HepG2 (cell line): ENCODE measurements around the gene ZDHHC6.

Experiments used
- ARNT ChIP-seq: fragments of 450-650 bp; IDR thresholded peaks from 2 replicates; pipeline ENCODE4 v1.6.1; 2017
- GABPA ChIP-seq, 2 experiments: IDR thresholded peaks; 2 replicates each; pipeline ENCODE4 v1.6.1; 2011 to 2016; ENCODE audit warnings: low read depth in 2 of 2, low read length in 1 of 2, missing biosample characterization in 1 of 2, missing genetic modification characterization in 1 of 2
- NFE2 ChIP-seq: sonication (generic); formaldehyde crosslinking; IDR thresholded peaks from 2 replicates; pipeline ENCODE4 v1.4.0; 2020; ENCODE audit warnings: missing genetic modification reagents
- TAF1 ChIP-seq: sonication (generic); formaldehyde crosslinking; IDR thresholded peaks from 2 replicates; pipeline ENCODE4 v1.4.0; 2020; ENCODE audit warnings: missing genetic modification reagents
- ZNF44 ChIP-seq: sonication (generic); formaldehyde crosslinking; IDR thresholded peaks from 2 replicates; pipeline ENCODE4 v1.5.1; 2020; ENCODE audit warnings: mild to moderate bottlenecking, missing genetic modification reagents
- TF ChIP-seq, protein P1 (sequence below): sonication (generic); formaldehyde crosslinking; IDR thresholded peaks from 2 replicates; pipeline ENCODE4 v1.4.0; 2020; ENCODE audit warnings: missing genetic modification reagents, mild to moderate bottlenecking, borderline replicate concordance
- TF ChIP-seq, protein P2 (sequence below): sonication (generic); formaldehyde crosslinking; IDR thresholded peaks from 2 replicates; pipeline ENCODE4 v1.4.0; 2020; ENCODE audit warnings: mild to moderate bottlenecking, low read depth, missing genetic modification reagents
- TF ChIP-seq, protein P3 (sequence below): sonication (generic); formaldehyde crosslinking; IDR thresholded peaks from 2 replicates; pipeline ENCODE4 v1.4.0; 2020; ENCODE audit warnings: missing genetic modification reagents

DNA sequence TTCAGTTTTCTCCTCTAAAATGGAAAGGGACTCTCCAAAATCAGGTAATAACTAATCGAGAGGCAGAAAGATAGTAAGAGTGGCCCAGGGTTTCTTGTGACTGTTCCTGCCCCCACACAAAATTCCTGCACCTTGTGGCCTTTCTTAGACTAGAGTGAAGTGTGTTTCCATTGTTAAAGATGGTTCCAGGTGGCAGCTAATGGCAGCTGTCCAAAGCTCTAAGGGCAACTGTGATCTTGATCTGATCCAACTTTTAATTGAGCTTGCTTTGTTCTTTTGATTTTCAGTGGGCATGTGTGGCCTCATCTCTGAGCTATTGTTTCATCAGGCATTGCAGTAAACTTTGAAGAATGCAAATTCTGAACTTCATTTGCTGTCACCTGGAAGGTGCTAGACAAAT, 53.4 kb downstream of the ZDHHC6 start:
- TF ChIP-seq NFE2 (CRISPR knock-in tag) (no peak), GABPA (IDR thresholded peaks at IDR 0.05; ENCODE audit: low read depth, low read length) (no peak), GABPA (CRISPR knock-in tag; IDR thresholded peaks at IDR 0.05; ENCODE audit: low read depth) (no peak), ARNT (no peak), ZNF44 (CRISPR knock-in tag) (no peak), TAF1 (CRISPR knock-in tag) (no peak)
- TF ChIP-seq, protein P1, sequence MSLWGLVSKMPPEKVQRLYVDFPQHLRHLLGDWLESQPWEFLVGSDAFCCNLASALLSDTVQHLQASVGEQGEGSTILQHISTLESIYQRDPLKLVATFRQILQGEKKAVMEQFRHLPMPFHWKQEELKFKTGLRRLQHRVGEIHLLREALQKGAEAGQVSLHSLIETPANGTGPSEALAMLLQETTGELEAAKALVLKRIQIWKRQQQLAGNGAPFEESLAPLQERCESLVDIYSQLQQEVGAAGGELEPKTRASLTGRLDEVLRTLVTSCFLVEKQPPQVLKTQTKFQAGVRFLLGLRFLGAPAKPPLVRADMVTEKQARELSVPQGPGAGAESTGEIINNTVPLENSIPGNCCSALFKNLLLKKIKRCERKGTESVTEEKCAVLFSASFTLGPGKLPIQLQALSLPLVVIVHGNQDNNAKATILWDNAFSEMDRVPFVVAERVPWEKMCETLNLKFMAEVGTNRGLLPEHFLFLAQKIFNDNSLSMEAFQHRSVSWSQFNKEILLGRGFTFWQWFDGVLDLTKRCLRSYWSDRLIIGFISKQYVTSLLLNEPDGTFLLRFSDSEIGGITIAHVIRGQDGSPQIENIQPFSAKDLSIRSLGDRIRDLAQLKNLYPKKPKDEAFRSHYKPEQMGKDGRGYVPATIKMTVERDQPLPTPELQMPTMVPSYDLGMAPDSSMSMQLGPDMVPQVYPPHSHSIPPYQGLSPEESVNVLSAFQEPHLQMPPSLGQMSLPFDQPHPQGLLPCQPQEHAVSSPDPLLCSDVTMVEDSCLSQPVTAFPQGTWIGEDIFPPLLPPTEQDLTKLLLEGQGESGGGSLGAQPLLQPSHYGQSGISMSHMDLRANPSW (CRISPR knock-in tag) = no peak
- TF ChIP-seq, protein P2, sequence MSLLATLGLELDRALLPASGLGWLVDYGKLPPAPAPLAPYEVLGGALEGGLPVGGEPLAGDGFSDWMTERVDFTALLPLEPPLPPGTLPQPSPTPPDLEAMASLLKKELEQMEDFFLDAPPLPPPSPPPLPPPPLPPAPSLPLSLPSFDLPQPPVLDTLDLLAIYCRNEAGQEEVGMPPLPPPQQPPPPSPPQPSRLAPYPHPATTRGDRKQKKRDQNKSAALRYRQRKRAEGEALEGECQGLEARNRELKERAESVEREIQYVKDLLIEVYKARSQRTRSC (CRISPR knock-in tag) = no peak
- TF ChIP-seq, protein P3, sequence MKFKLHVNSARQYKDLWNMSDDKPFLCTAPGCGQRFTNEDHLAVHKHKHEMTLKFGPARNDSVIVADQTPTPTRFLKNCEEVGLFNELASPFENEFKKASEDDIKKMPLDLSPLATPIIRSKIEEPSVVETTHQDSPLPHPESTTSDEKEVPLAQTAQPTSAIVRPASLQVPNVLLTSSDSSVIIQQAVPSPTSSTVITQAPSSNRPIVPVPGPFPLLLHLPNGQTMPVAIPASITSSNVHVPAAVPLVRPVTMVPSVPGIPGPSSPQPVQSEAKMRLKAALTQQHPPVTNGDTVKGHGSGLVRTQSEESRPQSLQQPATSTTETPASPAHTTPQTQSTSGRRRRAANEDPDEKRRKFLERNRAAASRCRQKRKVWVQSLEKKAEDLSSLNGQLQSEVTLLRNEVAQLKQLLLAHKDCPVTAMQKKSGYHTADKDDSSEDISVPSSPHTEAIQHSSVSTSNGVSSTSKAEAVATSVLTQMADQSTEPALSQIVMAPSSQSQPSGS = no peak
